Activated naive CD4-positive, alpha-beta T cell treated with anti-CD3 and anti-CD28 coated beads, Interleukin-2, amount 10 ng/mL, durations not matched to agents 5 hours and 36 hours (primary cell): ENCODE measurements around the gene ZDHHC4. TPM values are rescaled to one million over a fixed set of nuclear protein-coding genes. Genes with fewer than 3 reads are reported as not detected.

ENCODE experiments used
- total RNA-seq, 2 experiments: library from RNA; stranded (reverse); gene quantifications; one replicate each; pipeline ENCODE4 v1.2.3, GENCODE V29; 2021

Gene ZDHHC4
- 10 to 100 TPM; 33.6 to 36.8 TPM for total RNA-seq

DNA sequence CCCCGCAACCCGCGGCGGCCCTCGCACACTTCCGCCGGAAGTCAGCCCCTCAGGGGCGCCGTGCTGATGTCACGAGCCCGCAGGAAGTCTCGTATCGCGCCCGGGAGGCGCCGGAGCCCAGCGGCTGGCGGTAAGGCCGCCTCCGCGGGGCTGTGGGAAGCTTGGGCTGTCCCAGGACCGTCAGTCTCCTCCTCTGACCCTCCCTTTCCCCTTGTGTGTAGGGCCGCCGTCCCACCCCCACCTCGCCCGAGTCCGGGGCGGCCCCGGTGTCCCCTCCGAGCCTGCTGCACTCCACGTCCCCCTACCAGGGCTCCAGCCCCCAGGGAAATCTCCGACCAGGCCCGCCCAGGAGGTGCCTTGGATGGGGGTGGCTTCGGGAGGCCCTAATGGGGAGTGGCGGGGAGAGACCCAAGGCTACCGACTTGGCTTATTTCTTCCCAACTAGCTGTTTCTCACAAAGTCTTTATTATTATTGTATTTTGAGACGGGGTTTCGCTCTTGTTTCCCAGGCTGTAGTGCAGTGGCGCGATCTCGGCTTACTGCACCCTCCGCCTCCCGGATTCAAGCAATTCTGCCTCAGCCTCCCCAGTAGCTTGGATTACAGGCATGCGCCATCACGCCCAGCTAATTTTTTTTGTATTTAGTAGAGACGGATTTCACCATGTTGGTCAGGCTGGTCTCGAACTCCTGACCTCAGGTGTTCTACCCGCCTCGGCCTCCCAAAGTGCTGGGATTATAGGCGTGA, at the start of gene ZDHHC4:
Gene ZDHHC4, plus strand, starts transcription at position 86 of the 745 bp plus-strand sequence. CDS start 3,108 bp downstream, outside the sequence.

GRCh38 chr7:6551016-6551511, 26.2 kb upstream of the ZDHHC4 start, which contains the start of gene GRID2IP:
GRID2IP (minus strand) TSS chr7:6551461; CDS start chr7:6551436, 25 bp downstream.

DNA sequence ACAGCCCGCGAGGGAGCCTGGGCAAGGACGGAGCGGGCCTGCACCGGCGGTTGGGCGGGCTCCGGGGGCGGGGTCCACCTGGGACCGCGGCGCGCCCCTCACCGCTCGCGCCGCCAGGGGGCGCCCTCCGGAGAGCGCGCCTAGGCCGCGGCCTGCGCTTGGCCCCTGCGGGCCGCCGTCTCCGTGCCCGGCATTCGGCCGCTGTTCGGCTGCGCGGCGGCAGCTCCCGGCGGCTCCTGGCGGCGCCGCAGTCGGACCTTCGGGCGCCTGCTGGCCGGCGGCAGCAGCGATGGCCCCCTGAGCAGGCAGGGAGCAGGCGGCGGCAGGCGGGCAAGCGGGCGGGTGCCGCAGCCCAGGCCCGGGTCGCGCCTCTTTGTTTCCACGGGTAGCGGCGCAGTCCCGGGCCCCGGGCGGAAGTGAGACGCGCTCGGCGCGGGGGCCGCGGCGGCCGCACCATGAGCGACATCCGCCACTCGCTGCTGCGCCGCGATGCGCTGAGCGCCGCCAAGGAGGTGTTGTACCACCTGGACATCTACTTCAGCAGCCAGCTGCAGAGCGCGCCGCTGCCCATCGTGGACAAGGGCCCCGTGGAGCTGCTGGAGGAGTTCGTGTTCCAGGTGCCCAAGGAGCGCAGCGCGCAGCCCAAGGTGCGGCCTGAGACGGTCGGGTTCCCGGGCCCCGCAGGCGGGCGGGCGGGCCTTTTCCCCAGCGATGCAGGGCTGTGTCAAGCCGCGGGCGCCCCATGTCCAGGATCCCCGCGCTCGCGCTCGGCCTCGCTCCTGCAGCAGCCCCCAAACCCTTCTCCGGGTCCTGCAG, 12.8 kb downstream of the ZDHHC4 start, which contains the start of gene INTS15:
Gene INTS15, plus strand, starts transcription at position 193 of the 816 bp plus-strand sequence. Its CDS starts 263 bp downstream, at position 456.

DNA sequence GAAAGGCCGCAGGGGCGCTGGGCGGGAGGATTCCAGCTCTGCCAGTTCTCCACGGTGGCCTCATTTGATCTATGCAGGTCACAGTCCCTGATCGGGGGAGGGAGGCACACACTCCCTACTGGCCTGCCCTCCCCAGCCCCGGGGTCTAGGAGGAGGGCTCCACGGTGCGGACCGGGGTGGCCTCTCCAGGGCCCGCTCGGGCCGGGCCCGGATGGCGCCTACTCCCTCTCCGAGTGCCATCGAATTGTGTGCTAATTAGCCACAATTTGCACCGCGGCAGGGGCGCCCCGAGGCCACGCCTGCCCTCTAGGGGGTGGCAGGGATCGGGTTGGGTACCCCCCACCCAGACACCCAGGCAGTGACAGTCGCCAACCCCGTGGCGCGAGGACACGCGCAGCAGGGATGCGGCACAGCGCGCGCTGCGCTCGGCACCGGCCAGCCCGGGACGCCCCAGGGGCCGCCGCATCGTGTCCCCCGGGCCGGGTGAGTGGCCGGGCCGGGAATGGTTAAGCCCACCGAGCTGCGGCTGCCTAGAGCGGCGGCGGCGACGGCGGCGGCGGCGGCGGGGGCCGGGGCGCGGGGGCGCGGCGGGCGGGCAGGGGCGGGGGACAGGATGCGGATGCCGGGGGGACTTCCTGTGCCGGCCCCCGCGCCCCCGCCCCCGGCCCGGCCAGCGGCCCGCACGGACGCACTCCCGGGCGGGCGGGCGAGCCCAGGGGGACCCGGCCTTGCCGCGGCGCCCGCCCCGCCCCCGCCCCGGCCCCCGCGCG, 37.9 kb downstream of the ZDHHC4 start, which contains the start of gene ZNF853:
Gene ZNF853, plus strand, starts transcription at position 658 of the 770 bp plus-strand sequence. CDS start 565 bp downstream, outside the sequence.

DNA sequence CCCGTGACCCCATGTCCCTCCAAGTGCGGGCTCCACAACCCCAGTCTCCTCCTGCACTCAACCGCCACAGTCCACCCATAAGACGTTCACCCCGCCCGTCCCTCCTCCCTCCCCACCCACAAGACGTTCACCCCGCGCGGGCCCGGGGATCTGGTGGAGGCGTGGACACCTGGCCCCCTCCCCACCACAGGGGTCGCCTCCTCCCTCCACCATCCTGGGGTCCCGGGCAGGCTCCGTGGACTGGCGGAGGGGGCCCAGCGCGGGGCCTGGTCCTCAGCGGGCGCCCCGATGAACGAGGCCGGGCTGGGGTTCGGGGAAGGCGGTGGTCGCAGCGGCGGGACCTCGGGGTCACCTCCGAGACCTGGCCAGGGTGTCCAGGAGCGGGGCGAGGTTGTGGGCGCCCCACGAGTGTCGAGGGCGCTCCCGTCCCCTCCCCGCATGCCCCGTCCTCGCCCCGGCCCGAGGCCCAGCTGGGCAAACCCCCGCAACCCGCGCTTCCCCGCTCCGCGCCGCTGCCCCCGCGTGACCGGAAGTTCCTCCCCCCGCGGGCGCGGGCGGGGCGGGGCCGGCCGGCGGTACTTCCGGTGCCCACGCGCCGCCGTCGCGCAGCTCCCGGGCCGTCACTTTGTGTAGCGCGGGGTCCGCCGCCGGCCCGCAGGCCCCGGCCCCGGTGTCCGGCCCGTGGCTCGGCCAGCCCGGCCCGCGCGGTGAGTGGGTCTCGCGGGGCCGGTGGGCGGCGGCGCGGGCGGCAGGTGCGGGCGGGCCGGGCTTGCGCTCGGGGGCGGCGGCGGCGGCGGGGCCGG, 59.7 kb downstream of the ZDHHC4 start, which contains the start of gene ZNF316:
Gene ZNF316, plus strand, starts transcription at position 578 of the 803 bp plus-strand sequence. CDS start 5,092 bp downstream, outside the sequence.

Other genes with a start within 250 kb of the ZDHHC4 start
- 10 to 100 TPM; 10.6 to 11.9 TPM for gene FAM220A, start 228.5 kb upstream of the ZDHHC4 start, total RNA-seq
- gene RAC1, start 202.9 kb upstream of the ZDHHC4 start, total RNA-seq = 100 to 1,000 TPM; 136 to 142 TPM
- 10 to 100 TPM; 22.6 to 24.6 TPM for gene DAGLB, start 129.5 kb upstream of the ZDHHC4 start, total RNA-seq
- 10 to 100 TPM; 49.3 to 52.0 TPM for gene KDELR2, start 93.3 kb upstream of the ZDHHC4 start, total RNA-seq
- gene GRID2IP, start 26.0 kb upstream of the ZDHHC4 start, total RNA-seq = under 1 TPM in 1 of 2 experiments, not detected in 1; 0.12 TPM
- 10 to 100 TPM; 38.6 to 41.1 TPM for gene INTS15, start 12.6 kb downstream of the ZDHHC4 start, total RNA-seq
- under 1 TPM; 0.60 to 0.81 TPM for gene ZNF853, start 38.2 kb downstream of the ZDHHC4 start, total RNA-seq
- 10 to 100 TPM; 29.8 to 34.0 TPM for gene ZNF316, start 59.9 kb downstream of the ZDHHC4 start, total RNA-seq
- 10 to 100 TPM; 28.9 to 29.6 TPM for gene ZNF12, start 129.5 kb downstream of the ZDHHC4 start, total RNA-seq
- gene RSPH10B2, start 176.6 kb downstream of the ZDHHC4 start, total RNA-seq = not detected
- 10 to 100 TPM; 68.4 to 78.8 TPM for gene CCZ1B, start 248.8 kb downstream of the ZDHHC4 start, total RNA-seq